Heart right ventricle (tissue), 16 donors: Measurements from ENCODE around the gene PPL. TPM values are rescaled to one million over a fixed set of nuclear protein-coding genes. Genes with fewer than 3 reads are reported as not detected.

Experiments used
- ATAC-seq, 8 donors: fragments of 200-7000 bp; cut with Tn5 transposase; one replicate each; pipeline ENCODE4 v1.9.1; 2020; ENCODE audit warnings: mild to moderate bottlenecking in 8 of 8, moderate library complexity in 8 of 8, moderate number of reproducible peaks in 1 of 8
- DNase-seq, 2 donors: peaks; one replicate each; pipeline ENCODE4 v3.0.0-alpha.2; 2020
- H3K27ac ChIP-seq, 10 donors: fragments of 200-600 bp; sonication (generic) in 2 of 10; one replicate each; pipeline versions ENCODE4 v1.5.0 to v1.8.0; 2020 to 2022; ENCODE audit warnings: mild to moderate bottlenecking in 3 of 10
- H3K27me3 ChIP-seq, 7 donors: fragments of 200-600 bp; one replicate each; pipeline ENCODE4 v1.8.0; 2021 to 2022; ENCODE audit warnings: mild to moderate bottlenecking in 2 of 7
- H3K36me3 ChIP-seq, 9 donors: fragments of 200-600 bp; sonication (generic) in 1 of 9; one replicate each; pipeline versions ENCODE4 v1.5.0 to v1.8.0; 2020 to 2022; ENCODE audit warnings: mild to moderate bottlenecking in 2 of 9
- H3K4me1 ChIP-seq, 9 donors: fragments of 200-600 bp; sonication (generic) in 1 of 9; one replicate each; pipeline versions ENCODE4 v1.5.0 to v1.8.0; 2020 to 2022; ENCODE audit warnings: mild to moderate bottlenecking in 4 of 9
- H3K4me3 ChIP-seq, 10 donors: fragments of 200-600 bp; sonication (generic) in 2 of 10; one replicate each; pipeline versions ENCODE4 v1.5.0 to v1.8.0; 2020 to 2022; ENCODE audit warnings: mild to moderate bottlenecking in 7 of 10, moderate library complexity in 2 of 10
- H3K9me3 ChIP-seq, 11 donors: fragments of 200-600 bp in 10 of 11; sonication (generic) in 2 of 11; one replicate each; pipeline versions ENCODE4 v1.5.0 to v1.8.0; 2013 to 2022; ENCODE audit warnings: mild to moderate bottlenecking in 2 of 11, control low read depth in 1 of 11, moderate library complexity in 1 of 11
- CTCF ChIP-seq, 9 donors: fragments of 200-600 bp; sonication (generic) in 2 of 9; IDR thresholded peaks; one replicate each; pipeline versions ENCODE4 v1.5.0 to v1.8.0; 2021 to 2022; ENCODE audit warnings: antibody characterized with exemption in 9 of 9, mild to moderate bottlenecking in 5 of 9, moderate library complexity in 1 of 9
- WGBS, 2 donors: extraction: QIAGEN DNeasy Blood & Tissue Kit; methylation state at CpG; one replicate each; pipeline ENCODE4 v1.1.7; 2013; ENCODE audit warnings: inconsistent platforms in 1 of 2; 5-methylcytosine and 5-hydroxymethylcytosine counted together
- intact Hi-C, 10 donors: fragments of 100-400 bp; cut with DNase I; formaldehyde crosslinking; loops; one replicate each; pipeline versions ENCODE4 v1.11.1 to v1.14.2; 2022
- polyA plus RNA-seq, 2 donors: library from polyadenylated mRNA; stranded (reverse); fragments of 200-250 nt; gene quantifications; one replicate each; pipeline ENCODE4 v1.2.3, GENCODE V29; 2013
- total RNA-seq, 10 donors: library from RNA; stranded (reverse); fragmentation: NEBNext Ultra II Directional in 3 of 10; extraction: Animal tissue kit (Norgen Biotek cat#: 25700) in 3 of 10; gene quantifications; one replicate each; pipeline versions ENCODE4 v1.2.1 to v1.2.4, GENCODE V29; 2021 to 2023
- donor health status: Arrhythmogenic right ventricular cardiomyopathy.
- donor health status: ischemic (EF 13 %, LVEDD 7.1; RV severe dilation, severe dysfunction).
- donor health status: healthy with polysubstance abuse.
- donor health status: DM: no; HTN: yes; CAD: no.
- donor health status: DM: no; HTN: no; CAD: no.
- donor health status: ischemic (EF 25% LVEDD 6.9; RV normal size, moderate dysfunction).
- donor health status: ischemic (EF 25% LVEDD 5.7; RV mildly dilated, moderate dysfunction).
- donor health status: healthy.
- donor health status: DM: yes; HTN: yes; CAD: no.
- donor health status: Ischemic cardiomyopathy.
- donor health status: ischemic (EF 35%, LVEDD 5.7; RV mildly dilated, moderate dysfunction).
- donor health status: nonischemic (EF 11% LVEDD 7.7; RV severe dilation, severe dysfunction).
- donor health status: DM: yes; HTN: yes; CAD: no.
- donor health status: PGD.
- donor health status: ischemic (EF 29% LVEDD 5.4; RV normal size, mild dysfunction).
- donor health status: nonischemic (EF 23%, LVEDD 6.1; RV moderate dilation, normal function).

PPL gene
- total and polyA plus RNA-seq, 12 donors: 4.9 to 19.3 (median 7.3) TPM

GRCh38 chr16:4904942-4905615 is 31.9 kb downstream of the PPL start:
- 83 to 86% methylated on average over 14 of the region's 14 CpGs for WGBS, 2 donors
- H3K27ac ChIP-seq: no peak overlapping the region
- TF ChIP-seq CTCF (IDR thresholded peaks at IDR 0.05): no peak
- no peaks in the 10 kb centered on the region for H3K4me1 ChIP-seq
- no peaks in the 10 kb centered on the region for H3K36me3 ChIP-seq
- intact Hi-C loops: no loop called here
- no peaks in the 10 kb centered on the region for H3K9me3 ChIP-seq
- no peak overlapping the region for H3K4me3 ChIP-seq
- no peaks in the 10 kb centered on the region for H3K27me3 ChIP-seq
- no peak for DNase-seq
- no peak for ATAC-seq

- intact Hi-C loops: no loop called here
- Histone ChIP-seq H3K4me1 (no peaks in the 10 kb centered on the region), H3K27ac (no peak overlapping the region), H3K36me3 (no peaks in the 10 kb centered on the region), H3K4me3 (no peak overlapping the region), H3K9me3 (no peaks in the 10 kb centered on the region), H3K27me3 (no peaks in the 10 kb centered on the region)
- no peak for TF ChIP-seq CTCF (IDR thresholded peaks at IDR 0.05)
- DNase-seq (no peak), ATAC-seq (no peak)
- 77 to 81% methylated on average over 16 of the region's 16 CpGs for WGBS, 2 donors
Measured at GRCh38 chr16:4904108-4904941, 32.6 kb downstream of the PPL start.

GRCh38 chr16:4902038-4902437 is 34.9 kb downstream of the PPL start:
- H3K9me3 ChIP-seq: peaks cover 0 to 8% (median 5%) of the 10 kb centered on the region in 11 donors
- no peak for DNase-seq
- H3K27ac ChIP-seq: no peak overlapping the region
- H3K4me1 ChIP-seq: no peaks in the 10 kb centered on the region
- H3K36me3 ChIP-seq: peaks cover 0 to 6% (median 0%) of the 10 kb centered on the region in 9 donors
- intact Hi-C loops: no loop called here
- TF ChIP-seq CTCF (IDR thresholded peaks at IDR 0.05): no peak
- H3K27me3 ChIP-seq: no peaks in the 10 kb centered on the region
- H3K4me3 ChIP-seq: no peak overlapping the region
- 90 to 96% methylated on average over 13 of the region's 13 CpGs for WGBS, 2 donors
- no peak for ATAC-seq

GRCh38 chr16:4900750-4901149 is 36.2 kb downstream of the PPL start:
- WGBS, 2 donors: 80 to 82% methylated on average over 11 of the region's 11 CpGs
- ATAC-seq: no peak
- no peaks in the 10 kb centered on the region for H3K27me3 ChIP-seq
- peaks cover 0 to 8% (median 5%) of the 10 kb centered on the region in 11 donors for H3K9me3 ChIP-seq
- no peak for DNase-seq
- intact Hi-C loops: no loop called here
- TF ChIP-seq CTCF (IDR thresholded peaks at IDR 0.05): no peak
- H3K4me3 ChIP-seq: no peak overlapping the region
- peaks cover 0 to 6% (median 0%) of the 10 kb centered on the region in 9 donors for H3K36me3 ChIP-seq
- no peak overlapping the region for H3K27ac ChIP-seq
- no peaks in the 10 kb centered on the region for H3K4me1 ChIP-seq
